ENCODE measurements around the gene SLC9C1. TPM values are rescaled to one million over a fixed set of nuclear protein-coding genes. Genes with fewer than 3 reads are reported as not detected.

SLC9C1 gene
- total RNA-seq, 1 experiment from 2014 or later = not detected

GRCh38 chr3:112115806-112116383 is 178.1 kb downstream of the SLC9C1 start:
- no peak overlapping the region for H3K4me3 ChIP-seq
- peaks cover 87% of the 10 kb centered on the region for H3K36me3 ChIP-seq
- H3K27ac ChIP-seq = no peak overlapping the region
- H3K9me3 ChIP-seq (replicated peaks) = no peaks in the 10 kb centered on the region
- no peaks in the 10 kb centered on the region for H3K27me3 ChIP-seq (replicated peaks)
- DNase-seq (ENCODE audit: low read depth in 1 of 2, low spot score in 2 of 2) = no peak
- H3K4me1 ChIP-seq (replicated peaks) = no peaks in the 10 kb centered on the region

- Histone ChIP-seq H3K4me1 (replicated peaks) (no peaks in the 10 kb centered on the region), H3K9me3 (replicated peaks) (no peaks in the 10 kb centered on the region), H3K4me3 (no peak overlapping the region), H3K27ac (no peak overlapping the region), H3K36me3 (peaks cover 89% of the 10 kb centered on the region), H3K27me3 (replicated peaks) (no peaks in the 10 kb centered on the region)
- DNase-seq (ENCODE audit: low read depth in 1 of 2, low spot score in 2 of 2) = no peak
Observed at GRCh38 chr3:112115161-112115739, 178.8 kb downstream of the SLC9C1 start.

GRCh38 chr3:112114576-112115160 is 179.3 kb downstream of the SLC9C1 start:
- H3K27ac ChIP-seq = no peak overlapping the region
- H3K4me3 ChIP-seq = no peak overlapping the region
- no peak for DNase-seq (ENCODE audit: low read depth in 1 of 2, low spot score in 2 of 2)
- H3K36me3 ChIP-seq = peaks cover 88% of the 10 kb centered on the region
- H3K27me3 ChIP-seq (replicated peaks) = no peaks in the 10 kb centered on the region
- H3K4me1 ChIP-seq (replicated peaks) = no peaks in the 10 kb centered on the region
- H3K9me3 ChIP-seq (replicated peaks) = no peaks in the 10 kb centered on the region

- H3K4me3 ChIP-seq = no peak overlapping the region
- no peaks in the 10 kb centered on the region for H3K9me3 ChIP-seq (replicated peaks)
- no peaks in the 10 kb centered on the region for H3K27me3 ChIP-seq (replicated peaks)
- DNase-seq (ENCODE audit: low read depth in 1 of 2, low spot score in 2 of 2) = no peak
- no peaks in the 10 kb centered on the region for H3K4me1 ChIP-seq (replicated peaks)
- no peak overlapping the region for H3K27ac ChIP-seq
- H3K36me3 ChIP-seq = peaks cover 83% of the 10 kb centered on the region
Observed at GRCh38 chr3:112111785-112112402, 182.1 kb downstream of the SLC9C1 start.

GRCh38 chr3:112109322-112109721 is 184.7 kb downstream of the SLC9C1 start:
- H3K27ac ChIP-seq = no peak overlapping the region
- H3K4me1 ChIP-seq (replicated peaks) = no peaks in the 10 kb centered on the region
- no peak for DNase-seq (ENCODE audit: low read depth in 1 of 2, low spot score in 2 of 2)
- peaks cover 81% of the 10 kb centered on the region for H3K36me3 ChIP-seq
- no peak overlapping the region for H3K4me3 ChIP-seq
- no peaks in the 10 kb centered on the region for H3K9me3 ChIP-seq (replicated peaks)
- H3K27me3 ChIP-seq (replicated peaks) = no peaks in the 10 kb centered on the region

- Histone ChIP-seq H3K4me1 (replicated peaks) (peaks cover 18% of the 10 kb centered on the region), H3K27me3 (replicated peaks) (no peaks in the 10 kb centered on the region), H3K27ac (no peak overlapping the region), H3K36me3 (peaks cover 65% of the 10 kb centered on the region), H3K9me3 (replicated peaks) (no peaks in the 10 kb centered on the region), H3K4me3 (no peak overlapping the region)
- no peak for DNase-seq (ENCODE audit: low read depth in 1 of 2, low spot score in 2 of 2)
Observed at GRCh38 chr3:112104774-112105173, 189.2 kb downstream of the SLC9C1 start.

- H3K4me3 ChIP-seq = no peak overlapping the region
- no peaks in the 10 kb centered on the region for H3K9me3 ChIP-seq (replicated peaks)
- peaks cover 30% of the 10 kb centered on the region for H3K4me1 ChIP-seq (replicated peaks)
- peak; percentile 86 to 89 for DNase-seq (ENCODE audit: low read depth in 1 of 2, low spot score in 2 of 2)
- peak overlapping the region; percentile 74 for H3K27ac ChIP-seq
- peaks cover 58% of the 10 kb centered on the region for H3K36me3 ChIP-seq
- no peaks in the 10 kb centered on the region for H3K27me3 ChIP-seq (replicated peaks)
Observed at GRCh38 chr3:112101916-112102315, 192.1 kb downstream of the SLC9C1 start.

GRCh38 chr3:112097378-112097777 is 196.6 kb downstream of the SLC9C1 start:
- Histone ChIP-seq H3K27me3 (replicated peaks) (no peaks in the 10 kb centered on the region), H3K4me3 (no peak overlapping the region), H3K9me3 (replicated peaks) (no peaks in the 10 kb centered on the region), H3K4me1 (replicated peaks) (peaks cover 37% of the 10 kb centered on the region), H3K27ac (peak overlapping the region; percentile 75), H3K36me3 (peaks cover 41% of the 10 kb centered on the region)
- DNase-seq (ENCODE audit: low read depth in 1 of 2, low spot score in 2 of 2) = peak; percentile 85 to 89

GRCh38 chr3:112096176-112096575 is 197.8 kb downstream of the SLC9C1 start:
- Histone ChIP-seq H3K36me3 (peaks cover 43% of the 10 kb centered on the region), H3K27ac (no peak overlapping the region)
- no peak for DNase-seq (ENCODE audit: low read depth in 1 of 2, low spot score in 2 of 2)

GRCh38 chr3:112095731-112096130 is 198.3 kb downstream of the SLC9C1 start:
- DNase-seq (ENCODE audit: low read depth in 1 of 2, low spot score in 2 of 2) = no peak
- no peaks in the 10 kb centered on the region for H3K27me3 ChIP-seq (replicated peaks)
- H3K27ac ChIP-seq = no peak overlapping the region
- H3K9me3 ChIP-seq (replicated peaks) = no peaks in the 10 kb centered on the region
- no peak overlapping the region for H3K4me3 ChIP-seq
- peaks cover 40% of the 10 kb centered on the region for H3K36me3 ChIP-seq
- H3K4me1 ChIP-seq (replicated peaks) = peaks cover 30% of the 10 kb centered on the region

More at GRCh38 chr3:112096176-112096575, 197.8 kb downstream of the SLC9C1 start:
- no peak overlapping the region for H3K4me3 ChIP-seq
- H3K9me3 ChIP-seq (replicated peaks) = no peaks in the 10 kb centered on the region
- H3K27me3 ChIP-seq (replicated peaks) = no peaks in the 10 kb centered on the region
- peaks cover 32% of the 10 kb centered on the region for H3K4me1 ChIP-seq (replicated peaks)

GRCh38 chr3:112093180-112093522 is 200.9 kb downstream of the SLC9C1 start:
- H3K27ac ChIP-seq = no peak overlapping the region
- no peaks in the 10 kb centered on the region for H3K27me3 ChIP-seq (replicated peaks)
- no peak overlapping the region for H3K4me3 ChIP-seq
- no peaks in the 10 kb centered on the region for H3K9me3 ChIP-seq (replicated peaks)
- peaks cover 32% of the 10 kb centered on the region for H3K36me3 ChIP-seq
- no peak for DNase-seq (ENCODE audit: low read depth in 1 of 2, low spot score in 2 of 2)
- H3K4me1 ChIP-seq (replicated peaks) = peaks cover 32% of the 10 kb centered on the region

GRCh38 chr3:112092496-112093179 is 201.4 kb downstream of the SLC9C1 start:
- no peak for DNase-seq (ENCODE audit: low read depth in 1 of 2, low spot score in 2 of 2)
- Histone ChIP-seq H3K9me3 (replicated peaks) (no peaks in the 10 kb centered on the region), H3K27me3 (replicated peaks) (no peaks in the 10 kb centered on the region), H3K4me1 (replicated peaks) (peaks cover 33% of the 10 kb centered on the region), H3K27ac (0 out of 2 replicates have a peak overlapping the region, but pooled peaks have one; percentile 11), H3K36me3 (peaks cover 32% of the 10 kb centered on the region), H3K4me3 (no peak overlapping the region)

GRCh38 chr3:112090887-112091586 is 203.0 kb downstream of the SLC9C1 start:
- Histone ChIP-seq H3K27me3 (replicated peaks) (no peaks in the 10 kb centered on the region), H3K4me1 (replicated peaks) (peaks cover 27% of the 10 kb centered on the region), H3K36me3 (peaks cover 28% of the 10 kb centered on the region), H3K4me3 (no peak overlapping the region), H3K9me3 (replicated peaks) (no peaks in the 10 kb centered on the region), H3K27ac (no peak overlapping the region)
- DNase-seq (ENCODE audit: low read depth in 1 of 2, low spot score in 2 of 2) = no peak
